H7 (cell line): ENCODE data around the gene TSPAN14. TPM values are rescaled to one million over a fixed set of nuclear protein-coding genes. Genes with fewer than 3 reads are reported as not detected.
"Not testable (repeated sequence)": the region's sequence is repeated elsewhere in the genome, so short reads cannot be mapped to it uniquely, and the experiment has no call there.

Experiments
- DNase-seq: peaks from one replicate; pipeline ENCODE4 v3.0.0; 2012
- H3K27me3 ChIP-seq: 2 replicates; pipeline ENCODE4 v1.6.0; 2011; ENCODE audit warnings: mild to moderate bottlenecking, low read length; ENCODE audit not compliant: control insufficient read depth, insufficient read depth
- H3K36me3 ChIP-seq: replicated peaks from 2 replicates; pipeline ENCODE4 v1.5.1; 2011; ENCODE audit warnings: low read length; ENCODE audit not compliant: control insufficient read depth, insufficient read depth
- H3K4me3 ChIP-seq: 2 replicates; pipeline ENCODE4 v1.5.1; 2011; ENCODE audit warnings: low read depth, mild to moderate bottlenecking, control low read depth, low read length, moderate library complexity; ENCODE audit not compliant: insufficient read depth
- total RNA-seq: library from RNA; depleted of rRNA; stranded (reverse); fragments of >200 nt; shearing (Covaris generic); gene quantifications from 2 replicates; pipeline ENCODE4 v1.2.3, GENCODE V29; 2014

Gene TSPAN14
- total RNA-seq, 1 experiment from 2014 or later: 36.3 TPM

- H3K27me3 ChIP-seq: no peaks in the 10 kb centered on the region
- no peak overlapping the region for H3K4me3 ChIP-seq
- peak; percentile 61 for DNase-seq
- H3K36me3 ChIP-seq: no peaks in the 10 kb centered on the region
Observed at GRCh38 chr10:80530816-80531215, 76.7 kb downstream of the TSPAN14 start.

- Histone ChIP-seq H3K36me3 (no peaks in the 10 kb centered on the region), H3K4me3 (no peak overlapping the region), H3K27me3 (no peaks in the 10 kb centered on the region)
- no peak for DNase-seq
Observed at GRCh38 chr10:80532571-80532970, 78.5 kb downstream of the TSPAN14 start.

- not testable (repeated sequence) for H3K4me3 ChIP-seq, H3K36me3 ChIP-seq, DNase-seq, H3K27me3 ChIP-seq
Observed at GRCh38 chr10:80534059-80534458, 79.9 kb downstream of the TSPAN14 start.

GRCh38 chr10:80534646-80535045 is 80.5 kb downstream of the TSPAN14 start:
- DNase-seq, H3K36me3 ChIP-seq, H3K4me3 ChIP-seq, H3K27me3 ChIP-seq: not testable (repeated sequence)

- H3K36me3 ChIP-seq: no peaks in the 10 kb centered on the region
- no peaks in the 10 kb centered on the region for H3K27me3 ChIP-seq
- H3K4me3 ChIP-seq: peak overlapping the region; percentile 22; the same call in 1 of the 2 replicates
- peak; percentile 96 for DNase-seq
Observed at GRCh38 chr10:80535671-80536360, 81.7 kb downstream of the TSPAN14 start.

- H3K36me3 ChIP-seq: no peaks in the 10 kb centered on the region
- H3K4me3 ChIP-seq: peak overlapping the region; percentile 22; the same call in 1 of the 2 replicates
- DNase-seq: no peak
- no peaks in the 10 kb centered on the region for H3K27me3 ChIP-seq
Observed at GRCh38 chr10:80536361-80536835, 82.3 kb downstream of the TSPAN14 start.

GRCh38 chr10:80537086-80537735 is 83.1 kb downstream of the TSPAN14 start:
- no peaks in the 10 kb centered on the region for H3K36me3 ChIP-seq
- no peak overlapping the region for H3K4me3 ChIP-seq
- no peaks in the 10 kb centered on the region for H3K27me3 ChIP-seq
- DNase-seq: peak; percentile 17

- no peaks in the 10 kb centered on the region for H3K36me3 ChIP-seq
- peak; percentile 27 for DNase-seq
- H3K27me3 ChIP-seq: no peaks in the 10 kb centered on the region
- no peak within 1 kb of the TSS for H3K4me3 ChIP-seq
Observed at GRCh38 chr10:80537736-80538480, 83.8 kb downstream of the TSPAN14 start, which contains the start of gene SH2D4B. SH2D4B (plus strand) TSS chr10:80537902; CDS start chr10:80538332, 430 bp downstream.

- no peak overlapping the region for H3K4me3 ChIP-seq
- H3K27me3 ChIP-seq: no peaks in the 10 kb centered on the region
- DNase-seq: peak; percentile 16
- no peaks in the 10 kb centered on the region for H3K36me3 ChIP-seq
Observed at GRCh38 chr10:80538481-80539185, 84.5 kb downstream of the TSPAN14 start.

- Histone ChIP-seq H3K36me3 (no peaks in the 10 kb centered on the region), H3K4me3 (no peak overlapping the region), H3K27me3 (no peaks in the 10 kb centered on the region)
- DNase-seq: peak; percentile 12
Observed at GRCh38 chr10:80539421-80540031, 85.4 kb downstream of the TSPAN14 start.

- Histone ChIP-seq H3K36me3 (no peaks in the 10 kb centered on the region), H3K4me3 (no peak overlapping the region), H3K27me3 (no peaks in the 10 kb centered on the region)
- peak; percentile 38 for DNase-seq
Observed at GRCh38 chr10:80540136-80540535, 86.0 kb downstream of the TSPAN14 start.

- H3K36me3 ChIP-seq: no peaks in the 10 kb centered on the region
- H3K27me3 ChIP-seq: no peaks in the 10 kb centered on the region
- H3K4me3 ChIP-seq: no peak overlapping the region
- DNase-seq: no peak
Observed at GRCh38 chr10:80540618-80540980, 86.5 kb downstream of the TSPAN14 start.

- no peak for DNase-seq
- no peak overlapping the region for H3K4me3 ChIP-seq
- H3K36me3 ChIP-seq: no peaks in the 10 kb centered on the region
- no peaks in the 10 kb centered on the region for H3K27me3 ChIP-seq
Observed at GRCh38 chr10:80540981-80541750, 87.1 kb downstream of the TSPAN14 start.
